Measurements from ENCODE around the gene MUL1. TPM values are rescaled to one million over a fixed set of nuclear protein-coding genes. Genes with fewer than 3 reads are reported as not detected.

Gene MUL1
- total RNA-seq, 1 donor from 2014 or later, result 45.0 TPM

Other genes starting within 250 kb of the MUL1 start
- gene VWA5B1, start 217.3 kb downstream of the MUL1 start, total RNA-seq, result not detected
- 9.9 TPM for gene CAMK2N1, start 21.9 kb downstream of the MUL1 start, total RNA-seq
- 2.5 TPM for gene FAM43B, start 44.4 kb upstream of the MUL1 start, total RNA-seq
- gene CDA, start 80.9 kb upstream of the MUL1 start, total RNA-seq, result 2.9 TPM
- gene PINK1, start 125.3 kb upstream of the MUL1 start, total RNA-seq, result 261 TPM
- gene DDOST, start 153.2 kb upstream of the MUL1 start, total RNA-seq, result 135 TPM
- gene KIF17, start 209.9 kb upstream of the MUL1 start, total RNA-seq, result 3.5 TPM
- not detected for gene SH2D5, start 224.6 kb upstream of the MUL1 start, total RNA-seq

Data from left ventricle myocardium superior (tissue), 1 donor.